Loucy (cell line): ENCODE data around the gene CRB2.

ENCODE experiments used
- CTCF ChIP-seq: fragments of 200-600 bp; sonication (generic); conservative IDR thresholded peaks from 2 replicates; pipeline ENCODE4 v1.5.1; 2014; ENCODE audit warnings: mild to moderate bottlenecking, antibody characterized with exemption, low read length
- EZH2phosphoT487 ChIP-seq: fragments of 200-600 bp; IDR thresholded peaks from 2 replicates; pipeline ENCODE4 v1.6.1; 2018; ENCODE audit warnings: antibody characterized with exemption, mild to moderate bottlenecking, moderate library complexity, borderline replicate concordance

- TF ChIP-seq CTCF: no peak
- TF ChIP-seq EZH2phosphoT487: no peak
Observed at GRCh38 chr9:123414936-123415930, 59.2 kb downstream of the CRB2 start.
